Ovary (tissue), 3 donors: Measurements from ENCODE around the gene ARSD.

Experiments
- CTCF ChIP-seq, 3 donors: fragments of 450-650 bp in 2 of 3; fragments of 200-600 bp in 1 of 3; IDR thresholded peaks; one replicate each; pipeline versions ENCODE4 v1.5.1 to v1.8.0; 2016 to 2022; ENCODE audit warnings: antibody characterized with exemption in 3 of 3, mild to moderate bottlenecking in 1 of 3
- POLR2A ChIP-seq: fragments of 450-650 bp; IDR thresholded peaks from one replicate; pipeline ENCODE4 v1.6.1; 2017; ENCODE audit warnings: antibody characterized with exemption, mild to moderate bottlenecking, moderate library complexity
- donor health status: DM: no; HTN: no; CAD: no.

- no peak for TF ChIP-seq CTCF (IDR thresholded peaks at IDR 0.05)
- TF ChIP-seq POLR2A: no peak
Observed at GRCh38 chrX:2965965-2966364, 36.8 kb upstream of the ARSD start.
